K562 (cell line): ENCODE results near the gene GGA3. TPM values are rescaled to one million over a fixed set of nuclear protein-coding genes. Genes with fewer than 3 reads are reported as not detected.
A peak's percentile ranks its signal among the peaks of the same experiment; 100 is the strongest.

Experiments
- CC2D1A ChIP-seq: fragments of 450-650 bp; IDR thresholded peaks from 2 replicates; pipeline ENCODE4 v1.6.1; 2017; ENCODE audit warnings: mild to moderate bottlenecking
- CHD2 ChIP-seq: IDR thresholded peaks from 2 replicates; pipeline ENCODE4 v1.6.1; 2011; ENCODE audit warnings: low read depth, low read length
- CTCFL ChIP-seq: IDR thresholded peaks from 2 replicates; pipeline ENCODE4 v1.6.1; 2011; ENCODE audit warnings: borderline replicate concordance, low read depth, mild to moderate bottlenecking, moderate library complexity, low read length; ENCODE audit not compliant: insufficient read depth, poor library complexity, severe bottlenecking
- DACH1 ChIP-seq: fragments of 450-650 bp; IDR thresholded peaks from 2 replicates; pipeline ENCODE4 v1.6.1; 2018; ENCODE audit not compliant: partially characterized antibody
- DDX20 ChIP-seq: fragments of 450-650 bp; IDR thresholded peaks from 2 replicates; pipeline ENCODE4 v1.6.1; 2016; ENCODE audit warnings: missing genetic modification characterization, low read depth, mild to moderate bottlenecking, missing compliant biosample characterization, moderate library complexity
- DLX4 ChIP-seq: fragments of 250-450 bp; sonication (Bioruptor Pico); IDR thresholded peaks from 2 replicates; pipeline ENCODE4 v1.6.1; 2021; ENCODE audit warnings: mild to moderate bottlenecking
- ESRRB ChIP-seq: fragments of 250-450 bp; sonication (Bioruptor Pico); IDR thresholded peaks from 2 replicates; pipeline ENCODE4 v1.5.0; 2020; ENCODE audit warnings: mild to moderate bottlenecking, moderate library complexity, borderline replicate concordance
- MCM7 ChIP-seq, 2 experiments: fragments of 450-650 bp; IDR thresholded peaks; 2 replicates each; pipeline ENCODE4 v1.6.1; 2016 to 2018
- NCOA1 ChIP-seq: fragments of 450-650 bp; IDR thresholded peaks from 2 replicates; pipeline ENCODE4 v1.6.1; 2016; ENCODE audit warnings: low read depth
- NFYB ChIP-seq: IDR thresholded peaks from 2 replicates; pipeline ENCODE4 v1.6.1; 2011; ENCODE audit warnings: mild to moderate bottlenecking, moderate library complexity; ENCODE audit not compliant: insufficient read length; ENCODE audit errors: extremely low read depth
- PKNOX1 ChIP-seq: fragments of 450-650 bp; IDR thresholded peaks from 2 replicates; pipeline ENCODE4 v1.6.1; 2016
- RUNX1 ChIP-seq: sonication (generic); IDR thresholded peaks from 2 replicates; pipeline ENCODE4 v1.6.1; 2016; ENCODE audit warnings: antibody characterized with exemption, low read depth
- THRAP3 ChIP-seq: fragments of 450-650 bp; IDR thresholded peaks from 2 replicates; pipeline ENCODE4 v1.6.1; 2016; ENCODE audit warnings: mild to moderate bottlenecking, inconsistent platforms, borderline replicate concordance
- ZNF232 ChIP-seq: sonication (generic); formaldehyde crosslinking; IDR thresholded peaks from 2 replicates; pipeline ENCODE4 v1.8.0; 2022; ENCODE audit warnings: mild to moderate bottlenecking, missing genetic modification reagents
- polyA plus RNA-seq, 8 experiments: library from polyadenylated mRNA; depleted of rRNA in 4 of 8; stranded (reverse) in 5 of 8; unstranded in 3 of 8; fragments of >200 nt; fragmentation: Nextera tagmentation in 2 of 8; fragmentation: Illumina TruSeq in 1 of 8; extraction: Ambion mirVana in 2 of 8; extraction: Trizol in 1 of 8; gene quantifications; 2 replicates each; pipeline versions ENCODE4 v1.2.1 to v1.2.3, GENCODE V29; 2011 to 2014; ENCODE audit warnings: inconsistent platforms in 1 of 8, missing spikeins in 1 of 8
- total RNA-seq, 7 experiments: library from RNA; depleted of rRNA in 6 of 7; stranded (reverse); fragments of >200 nt in 6 of 7; fragmentation: Illumina TruSeq in 2 of 7; extraction: Trizol in 2 of 7; gene quantifications; 2 replicates each; pipeline versions ENCODE4 v1.2.1 to v1.2.3, GENCODE V29; 2011 to 2021; ENCODE audit warnings: low replicate concordance in 1 of 7
- TF ChIP-seq, protein P1 (sequence below): fragments of 450-650 bp; formaldehyde crosslinking; IDR thresholded peaks from 2 replicates; pipeline ENCODE4 v1.4.0; 2020; ENCODE audit warnings: mild to moderate bottlenecking
- TF ChIP-seq, protein P2 (sequence below), 2 experiments: IDR thresholded peaks; 2 replicates each; pipeline ENCODE4 v1.6.1; 2012; ENCODE audit warnings: improper control_type of control experiment in 2 of 2, low read depth in 2 of 2, low read length in 2 of 2, borderline replicate concordance in 1 of 2
- TF ChIP-seq, protein P3 (sequence below): IDR thresholded peaks from 3 replicates; pipeline ENCODE4 v1.6.1; 2011; ENCODE audit warnings: borderline replicate concordance, mild to moderate bottlenecking; ENCODE audit not compliant: insufficient read length, insufficient read depth
- TF ChIP-seq, protein P4 (sequence below): fragments of 450-650 bp; conservative IDR thresholded peaks from 2 replicates; pipeline ENCODE4 v1.6.1; 2016; ENCODE audit warnings: missing genetic modification characterization, low read depth, mild to moderate bottlenecking, missing compliant biosample characterization, moderate library complexity

Gene GGA3
- total and polyA plus RNA-seq, 9 of the 15 experiments (the other 6 are each of a cell fraction or from before 2014, with no cell fraction given): 5.7 to 64.9 (median 25.4) TPM

GRCh38 chr17:75205037-75205792 is 56.2 kb downstream of the GGA3 start, which contains the start of gene NUP85 (continued):
- TF ChIP-seq, protein P1, sequence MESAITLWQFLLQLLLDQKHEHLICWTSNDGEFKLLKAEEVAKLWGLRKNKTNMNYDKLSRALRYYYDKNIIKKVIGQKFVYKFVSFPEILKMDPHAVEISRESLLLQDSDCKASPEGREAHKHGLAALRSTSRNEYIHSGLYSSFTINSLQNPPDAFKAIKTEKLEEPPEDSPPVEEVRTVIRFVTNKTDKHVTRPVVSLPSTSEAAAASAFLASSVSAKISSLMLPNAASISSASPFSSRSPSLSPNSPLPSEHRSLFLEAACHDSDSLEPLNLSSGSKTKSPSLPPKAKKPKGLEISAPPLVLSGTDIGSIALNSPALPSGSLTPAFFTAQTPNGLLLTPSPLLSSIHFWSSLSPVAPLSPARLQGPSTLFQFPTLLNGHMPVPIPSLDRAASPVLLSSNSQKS: no peak
- TF ChIP-seq DACH1 (peak; percentile 99), PKNOX1 (no peak), CC2D1A (no peak), RUNX1 (peak; percentile 17; the same call in 1 of the 2 replicates), CHD2 (peak; percentile 22; the same call in 1 of the 2 replicates), DDX20 (tag) (no peak), NCOA1 (no peak), ZNF232 (CRISPR knock-in tag) (no peak), THRAP3 (no peak), NFYB (no peak), DLX4 (CRISPR knock-in tag) (no peak), CTCFL (no peak), MCM7 (IDR thresholded peaks at IDR 0.05) (no peak), ESRRB (CRISPR knock-in tag) (no peak)
- TF ChIP-seq, protein P2, sequence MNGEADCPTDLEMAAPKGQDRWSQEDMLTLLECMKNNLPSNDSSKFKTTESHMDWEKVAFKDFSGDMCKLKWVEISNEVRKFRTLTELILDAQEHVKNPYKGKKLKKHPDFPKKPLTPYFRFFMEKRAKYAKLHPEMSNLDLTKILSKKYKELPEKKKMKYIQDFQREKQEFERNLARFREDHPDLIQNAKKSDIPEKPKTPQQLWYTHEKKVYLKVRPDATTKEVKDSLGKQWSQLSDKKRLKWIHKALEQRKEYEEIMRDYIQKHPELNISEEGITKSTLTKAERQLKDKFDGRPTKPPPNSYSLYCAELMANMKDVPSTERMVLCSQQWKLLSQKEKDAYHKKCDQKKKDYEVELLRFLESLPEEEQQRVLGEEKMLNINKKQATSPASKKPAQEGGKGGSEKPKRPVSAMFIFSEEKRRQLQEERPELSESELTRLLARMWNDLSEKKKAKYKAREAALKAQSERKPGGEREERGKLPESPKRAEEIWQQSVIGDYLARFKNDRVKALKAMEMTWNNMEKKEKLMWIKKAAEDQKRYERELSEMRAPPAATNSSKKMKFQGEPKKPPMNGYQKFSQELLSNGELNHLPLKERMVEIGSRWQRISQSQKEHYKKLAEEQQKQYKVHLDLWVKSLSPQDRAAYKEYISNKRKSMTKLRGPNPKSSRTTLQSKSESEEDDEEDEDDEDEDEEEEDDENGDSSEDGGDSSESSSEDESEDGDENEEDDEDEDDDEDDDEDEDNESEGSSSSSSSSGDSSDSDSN (IDR thresholded peaks at IDR 0.05; ENCODE audit: borderline replicate concordance in 1 of 2, low read depth in 2 of 2, low read length in 2 of 2): peak; percentile 66 to 75; a peak in 1 of 4 replicates
- TF ChIP-seq, protein P3, sequence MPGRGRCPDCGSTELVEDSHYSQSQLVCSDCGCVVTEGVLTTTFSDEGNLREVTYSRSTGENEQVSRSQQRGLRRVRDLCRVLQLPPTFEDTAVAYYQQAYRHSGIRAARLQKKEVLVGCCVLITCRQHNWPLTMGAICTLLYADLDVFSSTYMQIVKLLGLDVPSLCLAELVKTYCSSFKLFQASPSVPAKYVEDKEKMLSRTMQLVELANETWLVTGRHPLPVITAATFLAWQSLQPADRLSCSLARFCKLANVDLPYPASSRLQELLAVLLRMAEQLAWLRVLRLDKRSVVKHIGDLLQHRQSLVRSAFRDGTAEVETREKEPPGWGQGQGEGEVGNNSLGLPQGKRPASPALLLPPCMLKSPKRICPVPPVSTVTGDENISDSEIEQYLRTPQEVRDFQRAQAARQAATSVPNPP: no peak
- TF ChIP-seq, protein P4, sequence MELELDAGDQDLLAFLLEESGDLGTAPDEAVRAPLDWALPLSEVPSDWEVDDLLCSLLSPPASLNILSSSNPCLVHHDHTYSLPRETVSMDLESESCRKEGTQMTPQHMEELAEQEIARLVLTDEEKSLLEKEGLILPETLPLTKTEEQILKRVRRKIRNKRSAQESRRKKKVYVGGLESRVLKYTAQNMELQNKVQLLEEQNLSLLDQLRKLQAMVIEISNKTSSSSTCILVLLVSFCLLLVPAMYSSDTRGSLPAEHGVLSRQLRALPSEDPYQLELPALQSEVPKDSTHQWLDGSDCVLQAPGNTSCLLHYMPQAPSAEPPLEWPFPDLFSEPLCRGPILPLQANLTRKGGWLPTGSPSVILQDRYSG (tag): 0 out of 2 replicates have a peak, but pooled peaks have one; percentile 25
